H9 (cell line): ENCODE results near the gene ZNF432. TPM values are rescaled to one million over a fixed set of nuclear protein-coding genes. Genes with fewer than 3 reads are reported as not detected.

Experiments
- DNase-seq: peaks from one replicate; pipeline ENCODE4 v3.0.0-alpha.2; 2017
- H2AFZ ChIP-seq: one replicate; pipeline ENCODE4 v1.6.1; 2013; ENCODE audit warnings: mild to moderate bottlenecking, low read length, control low read depth, moderate library complexity
- H2AK5ac ChIP-seq: 2 replicates; pipeline ENCODE4 v1.6.1; 2013; ENCODE audit warnings: low read length, control low read depth, mixed read lengths; ENCODE audit not compliant: insufficient read length
- H2BK120ac ChIP-seq: one replicate; pipeline ENCODE4 v1.6.1; 2013; ENCODE audit warnings: low read depth, mild to moderate bottlenecking, low read length, control low read depth, inconsistent platforms; ENCODE audit not compliant: poor library complexity, severe bottlenecking
- H2BK12ac ChIP-seq: 2 replicates; pipeline ENCODE4 v1.6.1; 2013; ENCODE audit warnings: low read length, control low read depth, mixed read lengths, low read depth; ENCODE audit not compliant: insufficient read length
- H2BK15ac ChIP-seq: 2 replicates; pipeline ENCODE4 v1.6.1; 2013; ENCODE audit warnings: low read depth, low read length, control low read depth
- H2BK20ac ChIP-seq: one replicate; pipeline ENCODE4 v1.6.1; 2013; ENCODE audit warnings: low read depth, mild to moderate bottlenecking, low read length, control low read depth, inconsistent platforms; ENCODE audit not compliant: poor library complexity, severe bottlenecking
- H2BK5ac ChIP-seq: 2 replicates; pipeline ENCODE4 v1.6.1; 2013; ENCODE audit warnings: low read length, control low read depth, mixed read lengths; ENCODE audit not compliant: insufficient read length
- H3K14ac ChIP-seq: 2 replicates; pipeline ENCODE4 v1.6.1; 2013; ENCODE audit warnings: low read length, control low read depth; ENCODE audit not compliant: insufficient read depth
- H3K18ac ChIP-seq: 2 replicates; pipeline ENCODE4 v1.6.1; 2013; ENCODE audit warnings: low read depth, mild to moderate bottlenecking, mixed read lengths, low read length, control low read depth; ENCODE audit not compliant: insufficient read length
- H3K23ac ChIP-seq: 2 replicates; pipeline ENCODE4 v1.6.1; 2013; ENCODE audit warnings: low read length, control low read depth, mixed read lengths, low read depth; ENCODE audit not compliant: insufficient read length
- H3K23me2 ChIP-seq: 2 replicates; pipeline ENCODE4 v1.6.1; 2013; ENCODE audit warnings: low read depth, mild to moderate bottlenecking, mixed read lengths, low read length, control low read depth; ENCODE audit not compliant: insufficient read length, poor library complexity, severe bottlenecking
- H3K27ac ChIP-seq: 2 replicates; pipeline ENCODE4 v1.5.1; 2013; ENCODE audit warnings: low read length, control low read depth, mixed read lengths, low read depth; ENCODE audit not compliant: insufficient read length
- H3K27me3 ChIP-seq: 2 replicates; pipeline ENCODE4 v1.6.1; 2013; ENCODE audit warnings: low read length, control low read depth, inconsistent platforms; ENCODE audit not compliant: insufficient read depth
- H3K4ac ChIP-seq: 2 replicates; pipeline ENCODE4 v1.6.1; 2013; ENCODE audit warnings: low read depth, mild to moderate bottlenecking, control low read depth, inconsistent platforms, low read length, moderate library complexity
- H3K4me1 ChIP-seq: 2 replicates; pipeline ENCODE4 v1.6.1; 2013; ENCODE audit warnings: low read length, control low read depth, inconsistent platforms; ENCODE audit not compliant: insufficient read depth
- H3K4me2 ChIP-seq: 2 replicates; pipeline ENCODE4 v1.6.1; 2013; ENCODE audit warnings: low read length, control low read depth, mixed read lengths; ENCODE audit not compliant: insufficient read length, insufficient read depth
- H3K56ac ChIP-seq: 2 replicates; pipeline ENCODE4 v1.6.1; 2013; ENCODE audit warnings: low read depth, mild to moderate bottlenecking, mixed read lengths, low read length, control low read depth; ENCODE audit not compliant: insufficient read length
- H3K79me1 ChIP-seq: 2 replicates; pipeline ENCODE4 v1.6.1; 2013; ENCODE audit warnings: low read depth, mild to moderate bottlenecking, moderate library complexity, low read length, control low read depth, inconsistent platforms; ENCODE audit not compliant: insufficient read depth, poor library complexity, severe bottlenecking
- H3K79me2 ChIP-seq: 2 replicates; pipeline ENCODE4 v1.6.1; 2013; ENCODE audit warnings: low read length, control low read depth, inconsistent platforms; ENCODE audit not compliant: insufficient read depth
- H3K9ac ChIP-seq: 2 replicates; pipeline ENCODE4 v1.6.1; 2013; ENCODE audit warnings: low read length, control low read depth, mixed read lengths; ENCODE audit not compliant: insufficient read length; ENCODE audit errors: extremely low read depth
- H3K9me3 ChIP-seq: one replicate; pipeline ENCODE4 v1.6.1; 2013; ENCODE audit warnings: low read depth, low read length, inconsistent platforms; ENCODE audit not compliant: control insufficient read depth
- H3T11ph ChIP-seq: one replicate; pipeline ENCODE4 v1.6.1; 2013; ENCODE audit warnings: mild to moderate bottlenecking, low read length, control low read depth, inconsistent platforms
- H4K20me1 ChIP-seq: one replicate; pipeline ENCODE4 v1.6.1; 2013; ENCODE audit not compliant: control insufficient read depth, insufficient read length, insufficient read depth
- H4K5ac ChIP-seq: 2 replicates; pipeline ENCODE4 v1.6.1; 2013; ENCODE audit warnings: low read depth, mild to moderate bottlenecking, mixed read lengths, low read length, control low read depth; ENCODE audit not compliant: insufficient read length
- H4K8ac ChIP-seq: replicated peaks from 2 replicates; pipeline ENCODE4 v1.6.1; 2013; ENCODE audit warnings: low read length, control low read depth, mixed read lengths, low read depth; ENCODE audit not compliant: insufficient read length
- H4K91ac ChIP-seq: 2 replicates; pipeline ENCODE4 v1.6.1; 2013; ENCODE audit warnings: low read depth, mild to moderate bottlenecking, moderate library complexity, mixed read lengths, low read length, control low read depth; ENCODE audit not compliant: insufficient read length
- H3K27ac Mint-ChIP-seq, 3 experiments: 2 replicates in 2 of 3; 3 replicates in 1 of 3; pipeline ENCODE4 v1.8.0; 2020 to 2021; ENCODE audit warnings: mixed read lengths in 3 of 3, mild to moderate bottlenecking in 1 of 3, moderate library complexity in 1 of 3
- H3K27me3 Mint-ChIP-seq: 2 replicates; pipeline ENCODE4 v1.8.0; 2021; ENCODE audit warnings: low read depth, mild to moderate bottlenecking, moderate library complexity, mixed read lengths
- H3K36me3 Mint-ChIP-seq, 3 experiments: 2 replicates in 2 of 3; 3 replicates in 1 of 3; pipeline ENCODE4 v1.8.0; 2020 to 2021; ENCODE audit warnings: low read depth in 3 of 3, mixed read lengths in 3 of 3; ENCODE audit not compliant: insufficient read depth in 1 of 3
- H3K4me1 Mint-ChIP-seq, 2 experiments: 2 replicates each; pipeline ENCODE4 v1.8.0; 2020; ENCODE audit warnings: mixed read lengths in 2 of 2
- H3K4me3 Mint-ChIP-seq, 2 experiments: 2 replicates in 1 of 2; 3 replicates in 1 of 2; pipeline ENCODE4 v1.8.0; 2020 to 2021; ENCODE audit warnings: mild to moderate bottlenecking in 2 of 2, mixed read lengths in 2 of 2, moderate library complexity in 1 of 2
- H3K9me3 Mint-ChIP-seq, 2 experiments: 2 replicates in 1 of 2; 3 replicates in 1 of 2; pipeline ENCODE4 v1.8.0; 2020; ENCODE audit warnings: mild to moderate bottlenecking in 2 of 2, mixed read lengths in 2 of 2, moderate library complexity in 1 of 2
- WGBS: extraction: QIAGEN DNeasy Blood & Tissue Kit; methylation state at CpG from one replicate; pipeline ENCODE4 v1.1.7; 2013; ENCODE audit warnings: missing lambda C conversion rate, low lambda C conversion rate, mixed read lengths; ENCODE audit not compliant: insufficient read length; ENCODE audit errors: extremely low coverage; 5-methylcytosine and 5-hydroxymethylcytosine counted together
- total RNA-seq: library from RNA; stranded (reverse); gene quantifications from 2 replicates; pipeline ENCODE4 v1.2.1, GENCODE V29; 2021
- TF ChIP-seq, protein P1 (sequence below): fragments of 200-600 bp; sonication (generic); conservative IDR thresholded peaks from 3 replicates; pipeline ENCODE4 v1.8.0; 2021; ENCODE audit warnings: antibody characterized with exemption, mild to moderate bottlenecking

Gene ZNF432
- total RNA-seq, 1 experiment from 2014 or later, result 13.2 TPM

DNA sequence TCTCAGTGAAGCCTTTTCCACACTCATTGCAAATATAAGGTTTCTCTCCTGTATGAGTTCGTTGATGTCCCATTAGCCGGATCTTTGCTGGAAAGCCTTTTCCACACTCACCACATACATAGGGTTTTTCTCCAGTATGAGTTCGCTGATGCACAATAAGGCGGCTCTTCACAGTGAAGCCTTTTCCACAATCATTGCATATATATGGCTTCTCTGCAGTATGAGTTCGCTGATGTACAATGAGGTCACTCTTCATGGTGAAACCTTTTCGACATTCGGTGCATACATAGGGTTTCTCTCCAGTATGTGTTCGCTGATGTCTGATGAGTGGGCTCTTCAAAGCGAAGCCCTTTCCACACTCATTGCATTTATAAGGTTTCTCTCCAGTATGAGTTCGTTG, 55.2 kb downstream of the ZNF432 start:
- TF ChIP-seq, protein P1, sequence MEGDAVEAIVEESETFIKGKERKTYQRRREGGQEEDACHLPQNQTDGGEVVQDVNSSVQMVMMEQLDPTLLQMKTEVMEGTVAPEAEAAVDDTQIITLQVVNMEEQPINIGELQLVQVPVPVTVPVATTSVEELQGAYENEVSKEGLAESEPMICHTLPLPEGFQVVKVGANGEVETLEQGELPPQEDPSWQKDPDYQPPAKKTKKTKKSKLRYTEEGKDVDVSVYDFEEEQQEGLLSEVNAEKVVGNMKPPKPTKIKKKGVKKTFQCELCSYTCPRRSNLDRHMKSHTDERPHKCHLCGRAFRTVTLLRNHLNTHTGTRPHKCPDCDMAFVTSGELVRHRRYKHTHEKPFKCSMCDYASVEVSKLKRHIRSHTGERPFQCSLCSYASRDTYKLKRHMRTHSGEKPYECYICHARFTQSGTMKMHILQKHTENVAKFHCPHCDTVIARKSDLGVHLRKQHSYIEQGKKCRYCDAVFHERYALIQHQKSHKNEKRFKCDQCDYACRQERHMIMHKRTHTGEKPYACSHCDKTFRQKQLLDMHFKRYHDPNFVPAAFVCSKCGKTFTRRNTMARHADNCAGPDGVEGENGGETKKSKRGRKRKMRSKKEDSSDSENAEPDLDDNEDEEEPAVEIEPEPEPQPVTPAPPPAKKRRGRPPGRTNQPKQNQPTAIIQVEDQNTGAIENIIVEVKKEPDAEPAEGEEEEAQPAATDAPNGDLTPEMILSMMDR, result no peak
- no peaks in the 10 kb centered on the region for H3K4me1 Mint-ChIP-seq
- no CpG with 5 or more reads among the region's 10 CpGs for WGBS

More for the DNA sequence above, 55.2 kb downstream of the ZNF432 start:
- H3K9me3 ChIP-seq, result peaks cover 63% of the 10 kb centered on the region
- DNase-seq, result no peak
- H2BK120ac ChIP-seq, result no peak overlapping the region
- Mint-ChIP-seq H3K9me3 (peaks cover 91 to 92% of the 10 kb centered on the region in 2 experiments), H3K27ac (no peak overlapping the region), H3K4me3 (no peak overlapping the region), H3K36me3 (peaks cover 70 to 82% (median 78%) of the 10 kb centered on the region in 3 experiments), H3K27me3 (no peaks in the 10 kb centered on the region; the same call in 1 of the 2 replicates)
- no peak overlapping the region for H3T11ph ChIP-seq
- no peaks in the 10 kb centered on the region for H3K23me2 ChIP-seq
- no peak overlapping the region for H4K5ac ChIP-seq
- no peak overlapping the region for H3K9ac ChIP-seq
- H3K27me3 ChIP-seq, result no peaks in the 10 kb centered on the region
- H3K18ac ChIP-seq, result no peak overlapping the region
- no peak overlapping the region for H2AK5ac ChIP-seq
- H3K14ac ChIP-seq, result no peak overlapping the region
- H2AFZ ChIP-seq, result no peak overlapping the region
- H3K27ac ChIP-seq, result no peak overlapping the region
- no peak overlapping the region for H2BK20ac ChIP-seq
- no peak overlapping the region for H4K8ac ChIP-seq
- H4K20me1 ChIP-seq, result no peaks in the 10 kb centered on the region
- H3K79me2 ChIP-seq, result no peaks in the 10 kb centered on the region
- no peak overlapping the region for H4K91ac ChIP-seq
- no peak overlapping the region for H3K23ac ChIP-seq
- no peak overlapping the region for H2BK12ac ChIP-seq
- H2BK15ac ChIP-seq, result no peak overlapping the region
- no peaks in the 10 kb centered on the region for H3K4me1 ChIP-seq
- no peak overlapping the region for H3K4ac ChIP-seq
- no peak overlapping the region for H3K4me2 ChIP-seq
- H3K56ac ChIP-seq, result no peak overlapping the region
- H3K79me1 ChIP-seq, result no peaks in the 10 kb centered on the region
- H2BK5ac ChIP-seq, result no peak overlapping the region
